ENCODE results near the gene CRNN.

CRNN gene

GRCh38 chr1:152388889-152389288 lies 25.2 kb downstream of the CRNN start:
- no peak overlapping the region for H3K27ac ChIP-seq
- H3K36me3 ChIP-seq = no peaks in the 10 kb centered on the region
- DNase-seq = no peak
- H3K9me3 ChIP-seq (ENCODE audit: severe bottlenecking) = no peaks in the 10 kb centered on the region
- peaks cover 80% of the 10 kb centered on the region for H3K27me3 ChIP-seq (ENCODE audit: insufficient read depth, low read depth, severe bottlenecking)
- H3K4me3 ChIP-seq (ENCODE audit: low read depth, low read length) = no peak overlapping the region
- no peak for TF ChIP-seq CTCF (IDR thresholded peaks at IDR 0.05; ENCODE audit: low read depth, low read length)

GRCh38 chr1:152386940-152387339 lies 27.1 kb downstream of the CRNN start:
- Histone ChIP-seq H3K27ac (no peak overlapping the region), H3K4me3 (ENCODE audit: low read depth, low read length) (no peak overlapping the region), H3K9me3 (ENCODE audit: severe bottlenecking) (no peaks in the 10 kb centered on the region), H3K36me3 (no peaks in the 10 kb centered on the region), H3K27me3 (ENCODE audit: insufficient read depth, low read depth, severe bottlenecking) (peaks cover 84% of the 10 kb centered on the region)
- DNase-seq = no peak
- TF ChIP-seq CTCF (IDR thresholded peaks at IDR 0.05; ENCODE audit: low read depth, low read length) = no peak

- Histone ChIP-seq H3K9me3 (ENCODE audit: severe bottlenecking) (no peaks in the 10 kb centered on the region), H3K27ac (no peak overlapping the region), H3K27me3 (ENCODE audit: insufficient read depth, low read depth, severe bottlenecking) (peaks cover 94% of the 10 kb centered on the region), H3K4me3 (ENCODE audit: low read depth, low read length) (no peak overlapping the region), H3K36me3 (no peaks in the 10 kb centered on the region)
- DNase-seq = no peak
- no peak for TF ChIP-seq CTCF (IDR thresholded peaks at IDR 0.05; ENCODE audit: low read depth, low read length)
Observed at GRCh38 chr1:152380932-152381331, 33.1 kb downstream of the CRNN start.

- H3K36me3 ChIP-seq = no peaks in the 10 kb centered on the region
- H3K4me3 ChIP-seq (ENCODE audit: low read depth, low read length) = no peak overlapping the region
- no peak for TF ChIP-seq CTCF (IDR thresholded peaks at IDR 0.05; ENCODE audit: low read depth, low read length)
- DNase-seq = no peak
- no peak overlapping the region for H3K27ac ChIP-seq
- peaks cover 71% of the 10 kb centered on the region for H3K27me3 ChIP-seq (ENCODE audit: insufficient read depth, low read depth, severe bottlenecking)
- no peaks in the 10 kb centered on the region for H3K9me3 ChIP-seq (ENCODE audit: severe bottlenecking)
Observed at GRCh38 chr1:152374451-152374850, 39.6 kb downstream of the CRNN start.

- Histone ChIP-seq H3K27ac (no peak overlapping the region), H3K9me3 (ENCODE audit: severe bottlenecking) (no peaks in the 10 kb centered on the region), H3K36me3 (no peaks in the 10 kb centered on the region), H3K4me3 (ENCODE audit: low read depth, low read length) (no peak overlapping the region), H3K27me3 (ENCODE audit: insufficient read depth, low read depth, severe bottlenecking) (peaks cover 53% of the 10 kb centered on the region)
- no peak for DNase-seq
- no peak for TF ChIP-seq CTCF (IDR thresholded peaks at IDR 0.05; ENCODE audit: low read depth, low read length)
Observed at GRCh38 chr1:152372672-152373071, 41.4 kb downstream of the CRNN start.

GRCh38 chr1:152367436-152367835 lies 46.6 kb downstream of the CRNN start:
- no peak for TF ChIP-seq CTCF (IDR thresholded peaks at IDR 0.05; ENCODE audit: low read depth, low read length)
- no peak overlapping the region for H3K27ac ChIP-seq
- no peak for DNase-seq
- H3K36me3 ChIP-seq = no peaks in the 10 kb centered on the region
- no peaks in the 10 kb centered on the region for H3K9me3 ChIP-seq (ENCODE audit: severe bottlenecking)
- H3K27me3 ChIP-seq (ENCODE audit: insufficient read depth, low read depth, severe bottlenecking) = peaks cover 35% of the 10 kb centered on the region
- no peak overlapping the region for H3K4me3 ChIP-seq (ENCODE audit: low read depth, low read length)
